GM19099 (cell line): ENCODE measurements around the gene PSAPL1.

ENCODE experiments used
- POLR2A ChIP-seq: IDR thresholded peaks from 3 replicates; pipeline ENCODE4 v1.6.1; 2011; ENCODE audit warnings: low read depth; ENCODE audit not compliant: insufficient read length; ENCODE audit errors: extremely low read depth

PSAPL1 gene

DNA sequence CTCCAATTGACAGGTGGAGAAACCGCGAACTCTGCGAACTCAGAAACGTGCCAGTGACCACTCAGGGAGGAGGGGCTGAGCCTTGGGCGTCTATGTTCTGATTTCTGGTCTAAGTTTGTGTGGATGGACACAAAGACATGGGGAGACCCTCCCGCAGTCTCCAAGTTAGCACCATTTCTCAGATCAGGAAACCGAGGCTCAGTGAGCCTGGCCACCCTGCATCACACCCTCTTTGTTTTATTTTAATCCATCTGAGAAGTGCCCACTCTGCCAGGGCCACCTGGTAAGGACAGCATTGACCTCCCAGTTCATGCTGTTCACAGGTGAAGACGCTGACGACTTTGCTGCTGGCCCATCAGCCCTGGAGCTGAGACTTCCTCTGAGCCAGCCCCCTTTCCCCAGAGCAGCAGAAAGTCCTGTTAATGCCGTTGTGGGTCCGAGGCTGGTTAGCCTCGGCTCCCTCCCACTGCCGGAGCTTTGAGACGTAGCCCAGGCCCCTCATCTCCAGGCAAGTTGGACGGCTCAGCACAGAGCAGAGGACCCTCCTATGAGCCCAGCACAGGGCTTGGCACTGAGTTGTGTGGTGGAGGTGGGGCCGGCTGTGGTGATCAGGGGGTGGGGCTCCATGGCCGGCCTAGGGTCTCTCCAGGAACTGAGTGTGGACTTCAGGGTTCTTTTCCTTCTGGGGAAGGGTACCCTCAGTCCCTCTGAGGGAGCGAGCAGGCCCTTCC, 43.7 kb downstream of the PSAPL1 start:
- no peak for TF ChIP-seq POLR2A

GRCh38 chr4:7390336-7390735, 44.4 kb downstream of the PSAPL1 start:
- TF ChIP-seq POLR2A: no peak

DNA sequence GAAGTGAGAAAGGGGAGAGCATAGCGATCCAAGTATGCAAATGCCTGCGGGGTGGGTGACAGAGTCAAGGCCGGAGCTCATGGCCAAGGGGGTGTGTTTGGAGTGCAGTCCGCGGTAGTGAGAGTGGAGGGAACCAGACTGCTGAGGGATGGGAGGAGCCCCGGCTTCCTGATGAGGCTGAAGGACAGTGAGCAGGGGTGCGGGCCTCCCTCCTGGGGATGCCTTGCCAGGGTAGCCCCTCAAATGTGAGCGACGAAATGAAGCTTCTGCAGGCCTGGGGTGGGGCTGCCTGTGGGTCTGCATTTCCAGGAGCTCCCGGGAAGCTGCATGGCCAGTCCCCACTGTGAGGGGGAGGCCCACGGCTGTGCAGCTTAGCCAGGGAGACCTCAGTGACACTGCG, 45.0 kb downstream of the PSAPL1 start:
- TF ChIP-seq POLR2A: no peak

DNA sequence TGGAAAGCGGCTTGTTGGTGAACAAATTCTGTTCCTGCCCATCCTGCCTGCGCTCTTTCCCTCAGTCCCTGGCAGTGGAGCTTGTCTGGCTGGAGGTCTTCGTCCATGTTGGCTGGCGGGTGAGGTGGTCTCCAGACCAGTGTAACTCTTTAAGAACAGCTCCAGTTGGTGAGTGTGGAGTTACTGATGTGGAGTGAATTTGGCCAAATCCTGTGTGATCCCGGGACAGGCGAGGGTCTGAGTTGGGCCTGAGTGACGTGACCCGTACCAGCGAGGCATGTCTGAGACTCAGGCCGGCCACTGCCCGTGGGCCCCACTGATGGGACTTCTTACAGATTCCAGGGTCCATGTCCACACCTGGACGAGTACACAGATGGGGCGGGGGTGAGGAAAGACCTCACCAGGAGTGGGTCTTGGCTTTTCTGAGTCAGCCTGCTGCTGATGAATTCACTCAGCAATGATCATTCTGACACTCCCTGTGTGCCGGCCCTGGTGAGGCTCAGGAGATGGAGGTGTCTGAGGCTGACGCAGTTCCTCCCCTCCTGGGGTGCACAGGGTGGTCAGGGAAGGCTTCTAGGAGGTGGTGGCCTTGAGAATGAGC, 45.5 kb downstream of the PSAPL1 start:
- TF ChIP-seq POLR2A: no peak

DNA sequence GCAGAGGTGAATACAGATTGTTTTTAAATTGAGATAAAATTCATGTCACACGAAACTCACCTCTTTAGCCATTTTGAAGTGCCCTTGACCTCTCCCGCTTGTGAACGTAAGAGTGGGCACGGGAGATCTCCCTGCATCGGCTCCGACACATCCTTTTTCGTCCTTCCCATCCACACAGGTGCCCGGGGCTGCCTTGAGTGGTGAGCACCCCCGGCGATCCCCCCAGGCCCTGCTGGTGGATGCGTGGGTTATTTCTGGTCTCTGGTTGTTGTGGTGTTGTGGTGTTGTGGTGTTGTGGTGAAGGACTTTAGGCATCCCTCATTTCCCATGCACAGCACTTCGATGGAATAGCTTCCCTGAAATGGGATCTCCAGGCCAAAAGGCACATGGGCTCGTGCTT, 46.1 kb downstream of the PSAPL1 start:
- no peak for TF ChIP-seq POLR2A

DNA sequence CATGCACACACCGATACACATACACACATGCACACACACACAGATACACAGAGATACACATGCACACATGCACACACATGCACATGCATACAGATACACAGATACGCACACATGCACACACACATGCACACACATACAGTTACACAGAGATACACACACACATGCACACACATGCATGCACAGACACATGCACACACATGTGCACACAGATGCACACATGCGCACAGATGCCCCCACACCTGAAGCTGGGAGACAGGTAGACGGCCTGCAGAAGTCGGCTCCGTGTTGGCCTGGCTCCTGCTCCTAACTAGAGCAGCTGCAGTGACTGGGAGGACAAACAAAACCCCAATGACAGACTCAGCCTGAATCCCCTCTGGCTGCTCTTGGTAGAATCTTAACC, 46.8 kb downstream of the PSAPL1 start:
- no peak for TF ChIP-seq POLR2A

DNA sequence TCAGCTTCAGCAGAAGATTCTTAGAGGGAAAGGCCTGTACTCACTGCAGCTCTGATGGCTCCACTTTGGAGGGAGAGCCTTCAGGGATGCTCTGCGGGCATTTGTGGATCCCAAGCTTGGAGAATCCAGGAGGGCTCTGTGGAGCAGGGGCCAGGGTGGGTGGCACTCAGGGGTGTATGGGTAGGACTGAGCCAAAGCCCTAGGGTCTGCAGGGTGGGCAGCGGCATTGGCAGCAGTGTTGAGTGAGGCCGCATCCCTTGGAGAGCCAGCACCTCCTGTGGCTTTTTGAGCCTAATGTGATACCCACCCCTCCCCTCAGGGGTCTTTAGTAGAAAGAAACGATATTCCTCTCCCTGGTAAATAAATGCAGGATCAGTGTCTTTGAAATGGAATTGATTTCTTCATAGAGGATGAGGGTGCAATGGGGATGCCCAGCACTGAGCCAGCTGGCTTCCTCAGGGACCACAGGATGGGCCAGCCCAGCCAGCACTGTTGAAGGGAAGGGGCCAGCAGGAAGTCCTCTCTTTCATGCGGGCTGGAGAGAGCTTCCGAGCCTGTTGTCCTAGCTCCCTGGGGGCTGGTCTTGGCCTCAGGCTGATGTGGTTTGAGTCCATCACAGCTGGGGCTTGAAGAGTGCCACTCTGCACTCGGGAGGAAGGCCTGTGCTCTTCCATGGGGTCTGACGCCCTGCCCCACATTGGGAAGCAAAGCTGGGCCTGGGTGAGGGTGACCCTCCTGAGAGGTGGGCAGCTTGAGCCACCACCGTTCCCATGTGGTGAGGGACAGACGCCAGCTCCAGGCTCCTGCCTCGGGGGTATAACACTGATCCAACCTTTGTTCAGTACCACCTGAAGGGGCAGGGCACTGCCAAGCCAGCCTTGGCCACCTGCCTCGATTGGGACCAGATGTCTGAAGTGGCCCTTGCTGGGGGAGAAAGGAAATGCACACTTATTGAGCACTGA, 49.5 kb downstream of the PSAPL1 start:
- TF ChIP-seq POLR2A: no peak

GRCh38 chr4:7384003-7384928, 50.5 kb downstream of the PSAPL1 start:
- no peak for TF ChIP-seq POLR2A

GRCh38 chr4:7383266-7383665, 51.5 kb downstream of the PSAPL1 start:
- TF ChIP-seq POLR2A: no peak

DNA sequence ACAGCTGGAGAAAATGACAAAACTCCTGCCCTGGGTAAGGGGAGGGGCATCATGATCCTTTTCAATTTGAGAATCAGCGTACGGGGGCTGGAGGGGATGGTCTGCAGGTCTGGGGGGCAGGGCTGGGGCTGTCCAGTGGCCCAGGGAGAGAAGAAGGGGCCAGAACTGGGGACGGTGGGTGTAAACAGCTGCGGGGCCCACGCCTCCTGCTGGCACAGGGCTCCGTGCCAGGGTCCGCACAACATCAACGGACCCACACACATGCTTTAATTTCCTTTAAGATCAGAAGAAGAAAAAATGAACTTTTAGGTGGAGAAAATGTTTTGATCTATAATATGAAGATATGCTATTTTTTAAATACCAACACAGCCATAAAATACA, 52.1 kb downstream of the PSAPL1 start:
- no peak for TF ChIP-seq POLR2A

- TF ChIP-seq POLR2A: no peak
Observed at GRCh38 chr4:7381890-7382633, 52.7 kb downstream of the PSAPL1 start.

DNA sequence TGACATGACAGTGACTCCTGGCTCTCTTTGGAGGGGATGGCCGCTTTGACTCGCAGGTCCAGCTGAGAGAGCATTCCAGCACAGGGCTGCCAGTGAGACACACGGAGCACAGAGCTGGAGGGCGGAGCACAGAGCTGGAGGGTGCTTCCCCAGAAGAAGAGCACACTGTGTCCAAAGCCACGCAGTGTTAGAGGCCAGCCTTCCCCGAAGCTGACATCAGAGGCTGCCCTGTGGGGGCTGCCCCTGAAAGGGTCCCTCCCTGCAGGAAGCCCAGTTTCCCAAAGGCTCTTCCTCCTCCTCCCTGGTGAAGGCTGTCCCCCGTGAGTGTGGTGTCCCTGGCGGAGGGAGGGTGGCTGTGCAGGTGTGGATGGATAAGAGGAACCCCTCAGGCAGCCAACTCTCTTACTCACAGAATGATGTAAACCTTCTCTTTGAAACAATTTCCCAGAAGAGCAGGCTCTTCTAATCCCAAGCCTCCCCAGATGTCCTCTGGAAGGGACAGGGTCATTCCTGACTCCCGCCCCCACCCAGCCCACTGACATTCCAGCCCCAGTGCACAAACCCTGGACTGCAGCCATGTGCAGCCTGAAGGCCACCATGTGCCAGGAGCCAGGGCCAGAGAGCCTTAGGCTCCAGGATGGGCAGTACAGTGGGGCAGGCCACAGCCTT, 53.4 kb downstream of the PSAPL1 start:
- TF ChIP-seq POLR2A: no peak
